DND-41 (cell line): ENCODE data around the gene WNT6.

Experiments
- ATAC-seq: fragments of 200-7000 bp; cut with Tn5 transposase; 3 replicates; pipeline ENCODE4 v1.9.1; 2021; ENCODE audit warnings: low read depth; ENCODE audit not compliant: insufficient read depth
- DNase-seq: peaks from one replicate; pipeline ENCODE4 v3.0.0-alpha.2; 2020
- H2AFZ ChIP-seq: 2 replicates; pipeline ENCODE4 v1.6.0; 2012; ENCODE audit warnings: low read depth, low read length
- H3K27ac ChIP-seq: 2 replicates; pipeline ENCODE4 v1.5.1; 2012; ENCODE audit warnings: low read length, inconsistent platforms
- H3K27me3 ChIP-seq: fragments of 200-600 bp; sonication (generic); 2 replicates; pipeline ENCODE4 v1.6.0; 2012; ENCODE audit warnings: low read length, mild to moderate bottlenecking, inconsistent platforms; ENCODE audit not compliant: insufficient read depth, poor library complexity
- H3K36me3 ChIP-seq: 2 replicates; pipeline ENCODE4 v1.5.1; 2012; ENCODE audit warnings: low read length, inconsistent platforms; ENCODE audit not compliant: insufficient read depth
- H3K4me1 ChIP-seq: 2 replicates; pipeline ENCODE4 v1.5.1; 2012; ENCODE audit warnings: mild to moderate bottlenecking, low read length; ENCODE audit not compliant: insufficient read depth
- H3K4me2 ChIP-seq: 2 replicates; pipeline ENCODE4 v1.6.0; 2012; ENCODE audit warnings: mild to moderate bottlenecking, moderate library complexity, low read length, inconsistent platforms; ENCODE audit not compliant: insufficient read depth
- H3K4me3 ChIP-seq, 2 experiments: fragments of 200-600 bp in 1 of 2; shearing (Covaris generic) in 1 of 2; 2 replicates each; pipeline ENCODE4 v1.5.1; 2012 to 2016; ENCODE audit warnings: inconsistent platforms in 2 of 2, low read length in 2 of 2, mild to moderate bottlenecking in 2 of 2, low read depth in 1 of 2, moderate library complexity in 1 of 2
- H3K79me2 ChIP-seq: 2 replicates; pipeline ENCODE4 v1.6.0; 2012; ENCODE audit warnings: low read length, inconsistent platforms; ENCODE audit not compliant: insufficient read depth
- H3K9ac ChIP-seq: 2 replicates; pipeline ENCODE4 v1.6.0; 2012; ENCODE audit warnings: low read depth, mild to moderate bottlenecking, inconsistent platforms, low read length, moderate library complexity
- H3K9me3 ChIP-seq: 2 replicates; pipeline ENCODE4 v1.5.1; 2012; ENCODE audit warnings: low read length, moderate library complexity, mild to moderate bottlenecking, inconsistent platforms; ENCODE audit not compliant: insufficient read depth, severe bottlenecking
- H4K20me1 ChIP-seq: 2 replicates; pipeline ENCODE4 v1.6.0; 2012; ENCODE audit warnings: low read length; ENCODE audit not compliant: insufficient read depth
- CTCF ChIP-seq: IDR thresholded peaks from 2 replicates; pipeline ENCODE4 v1.5.1; 2012; ENCODE audit warnings: borderline replicate concordance, low read length, moderate library complexity, mild to moderate bottlenecking; ENCODE audit not compliant: poor library complexity, severe bottlenecking; ENCODE audit errors: extremely low read depth
- EZH2 ChIP-seq: IDR thresholded peaks from 3 replicates; pipeline ENCODE4 v1.6.1; 2012; ENCODE audit warnings: borderline replicate concordance, low read depth, mild to moderate bottlenecking, moderate library complexity, low read length, inconsistent platforms; ENCODE audit not compliant: severe bottlenecking

The WNT6 gene

GRCh38 chr2:218812096-218812815, 47.3 kb upstream of the WNT6 start:
- no peak overlapping the region for H3K4me3 ChIP-seq
- no peaks in the 10 kb centered on the region for H3K9me3 ChIP-seq
- no peak overlapping the region for H3K27ac ChIP-seq
- no peak for DNase-seq
- no peaks in the 10 kb centered on the region for H3K36me3 ChIP-seq
- H3K9ac ChIP-seq, result no peak overlapping the region
- no peak for ATAC-seq
- no peak overlapping the region for H2AFZ ChIP-seq
- H3K27me3 ChIP-seq, result peaks cover 2% of the 10 kb centered on the region
- no peaks in the 10 kb centered on the region for H4K20me1 ChIP-seq
- H3K79me2 ChIP-seq, result no peaks in the 10 kb centered on the region
- no peaks in the 10 kb centered on the region for H3K4me1 ChIP-seq
- no peak overlapping the region for H3K4me2 ChIP-seq
- TF ChIP-seq CTCF, result no peak
- no peak for TF ChIP-seq EZH2

GRCh38 chr2:218812861-218813260, 46.7 kb upstream of the WNT6 start:
- no peaks in the 10 kb centered on the region for H3K36me3 ChIP-seq
- no peaks in the 10 kb centered on the region for H3K9me3 ChIP-seq
- H3K27me3 ChIP-seq, result peaks cover 5% of the 10 kb centered on the region
- H3K4me2 ChIP-seq, result no peak overlapping the region
- ATAC-seq, result no peak
- H3K4me1 ChIP-seq, result no peaks in the 10 kb centered on the region
- no peak overlapping the region for H2AFZ ChIP-seq
- H3K79me2 ChIP-seq, result no peaks in the 10 kb centered on the region
- H3K4me3 ChIP-seq, result no peak overlapping the region
- H3K9ac ChIP-seq, result no peak overlapping the region
- DNase-seq, result no peak
- no peak for TF ChIP-seq EZH2
- TF ChIP-seq CTCF, result no peak
- no peaks in the 10 kb centered on the region for H4K20me1 ChIP-seq
- H3K27ac ChIP-seq, result no peak overlapping the region

DNA sequence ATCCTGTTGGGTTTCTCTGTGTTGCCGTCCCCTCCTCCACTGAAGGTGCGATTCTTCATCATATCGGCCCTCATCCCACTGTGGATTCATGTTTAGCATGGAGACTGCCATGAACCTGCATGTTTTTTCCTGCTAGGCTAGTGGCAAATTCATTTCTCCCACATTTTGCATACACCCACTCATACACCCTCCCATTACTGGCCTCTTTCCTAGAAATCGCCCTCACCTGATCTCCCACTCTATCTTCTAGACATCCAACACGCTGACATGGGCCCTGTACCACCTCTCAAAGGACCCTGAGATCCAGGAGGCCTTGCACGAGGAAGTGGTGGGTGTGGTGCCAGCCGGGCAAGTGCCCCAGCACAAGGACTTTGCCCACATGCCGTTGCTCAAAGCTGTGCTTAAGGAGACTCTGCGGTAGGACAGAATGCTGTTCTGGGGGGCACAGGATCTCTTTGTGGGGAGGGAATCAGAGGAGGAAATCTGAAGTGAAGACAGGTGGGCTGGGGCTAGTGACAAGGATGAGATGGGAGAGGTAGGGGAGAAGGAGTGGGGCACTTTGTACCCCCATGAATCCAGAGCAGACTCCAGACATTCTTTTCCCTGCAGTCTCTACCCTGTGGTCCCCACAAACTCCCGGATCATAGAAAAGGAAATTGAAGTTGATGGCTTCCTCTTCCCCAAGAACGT, 45.7 kb upstream of the WNT6 start:
- no peak overlapping the region for H3K9ac ChIP-seq
- no peaks in the 10 kb centered on the region for H3K79me2 ChIP-seq
- no peak overlapping the region for H3K4me2 ChIP-seq
- H3K27me3 ChIP-seq, result peaks cover 5% of the 10 kb centered on the region
- DNase-seq, result no peak
- H3K4me3 ChIP-seq, result no peak overlapping the region
- no peaks in the 10 kb centered on the region for H3K36me3 ChIP-seq
- TF ChIP-seq EZH2 (no peak), CTCF (no peak)
- no peak for ATAC-seq
- no peaks in the 10 kb centered on the region for H3K9me3 ChIP-seq
- H2AFZ ChIP-seq, result no peak overlapping the region
- H4K20me1 ChIP-seq, result no peaks in the 10 kb centered on the region
- H3K27ac ChIP-seq, result no peak overlapping the region
- no peaks in the 10 kb centered on the region for H3K4me1 ChIP-seq
